LNCaP clone FGC (cell line): Measurements from ENCODE around the gene EXOC3L2.

Source experiments
- DNase-seq: peaks from one replicate; pipeline ENCODE4 v3.0.0-alpha.2; 2011; ENCODE audit warnings: low read depth
- H3K4me3 ChIP-seq: 2 replicates; pipeline ENCODE4 v1.5.1; 2011; ENCODE audit warnings: mild to moderate bottlenecking, low read depth, low read length, control low read depth
- CTCF ChIP-seq: IDR thresholded peaks from 2 replicates; pipeline ENCODE4 v1.5.1; 2012; ENCODE audit warnings: mild to moderate bottlenecking; ENCODE audit not compliant: control insufficient read depth, insufficient read depth; ENCODE audit errors: extremely low read depth

EXOC3L2 gene

DNA sequence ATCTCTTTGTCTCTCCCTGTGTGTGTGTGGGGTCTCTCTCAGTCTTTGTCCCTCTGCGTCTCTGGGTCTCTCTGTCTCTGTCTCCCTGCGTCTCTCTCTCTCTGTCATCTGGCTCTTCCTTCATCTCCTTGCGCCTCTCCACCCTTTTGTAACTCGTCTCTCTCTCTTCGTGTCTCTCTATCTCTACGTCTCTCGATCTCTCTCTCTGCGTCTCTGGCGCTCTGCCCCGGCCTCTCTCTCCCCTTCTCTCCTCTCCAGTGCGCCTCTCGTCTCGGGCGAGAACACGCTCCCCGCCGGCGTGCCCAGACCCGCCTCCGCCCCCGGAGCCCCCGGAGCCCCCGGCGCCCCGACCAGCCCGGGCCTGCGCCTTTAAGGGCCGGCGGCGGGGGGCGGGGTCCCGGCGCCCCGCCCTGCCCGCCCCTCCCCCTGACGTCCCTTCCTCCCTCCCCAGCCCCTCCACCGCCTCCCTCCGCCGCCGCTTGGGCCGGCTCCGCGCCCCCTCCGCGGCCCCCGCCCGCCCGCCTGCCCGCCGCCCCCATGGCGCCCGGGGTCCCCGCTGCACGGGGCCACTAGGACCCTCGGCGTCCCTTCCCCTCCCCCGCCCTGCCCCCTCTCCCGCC lies 5.7 kb upstream of the EXOC3L2 start, which contains the start of gene MARK4:
Gene MARK4 (plus strand): TSS at position 440 of the 620 bp plus-strand sequence. CDS start 318 bp downstream, outside the sequence.
- DNase-seq, result no peak
- no peak for TF ChIP-seq CTCF
- peak within 1 kb of the TSS; percentile 60 for H3K4me3 ChIP-seq

DNA sequence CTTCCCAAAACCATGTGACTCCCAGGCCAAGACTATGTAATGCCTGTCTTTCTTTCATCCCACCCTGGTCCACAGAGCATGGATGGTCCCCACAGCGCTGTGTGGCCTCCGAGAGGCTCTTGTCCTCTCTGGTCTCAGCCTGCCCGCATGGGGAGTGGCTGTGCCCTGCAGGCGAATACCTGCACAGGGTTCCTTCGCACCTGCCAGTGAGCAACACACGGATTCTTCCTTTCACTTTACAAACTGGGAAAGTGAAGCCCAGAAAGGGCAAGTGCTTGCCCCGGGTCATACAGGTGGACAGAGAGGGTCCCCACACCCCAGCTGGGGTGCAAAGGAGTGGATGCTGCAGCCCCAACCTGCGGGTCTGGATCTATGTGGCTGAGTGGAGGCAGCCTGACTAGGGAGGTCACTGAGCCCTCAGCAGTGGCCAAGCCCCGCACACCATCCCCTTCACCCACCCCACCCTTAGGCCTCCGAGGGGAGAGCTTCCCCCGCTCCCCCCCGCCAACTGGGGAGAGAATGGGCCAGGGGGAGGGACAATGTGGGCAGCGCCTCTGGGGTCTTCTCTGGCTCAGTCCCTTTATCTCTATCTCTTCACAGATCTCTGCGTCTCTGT lies 5.1 kb upstream of the EXOC3L2 start:
- no peak for DNase-seq
- H3K4me3 ChIP-seq, result peak overlapping the region; percentile 54
- TF ChIP-seq CTCF, result no peak

DNA sequence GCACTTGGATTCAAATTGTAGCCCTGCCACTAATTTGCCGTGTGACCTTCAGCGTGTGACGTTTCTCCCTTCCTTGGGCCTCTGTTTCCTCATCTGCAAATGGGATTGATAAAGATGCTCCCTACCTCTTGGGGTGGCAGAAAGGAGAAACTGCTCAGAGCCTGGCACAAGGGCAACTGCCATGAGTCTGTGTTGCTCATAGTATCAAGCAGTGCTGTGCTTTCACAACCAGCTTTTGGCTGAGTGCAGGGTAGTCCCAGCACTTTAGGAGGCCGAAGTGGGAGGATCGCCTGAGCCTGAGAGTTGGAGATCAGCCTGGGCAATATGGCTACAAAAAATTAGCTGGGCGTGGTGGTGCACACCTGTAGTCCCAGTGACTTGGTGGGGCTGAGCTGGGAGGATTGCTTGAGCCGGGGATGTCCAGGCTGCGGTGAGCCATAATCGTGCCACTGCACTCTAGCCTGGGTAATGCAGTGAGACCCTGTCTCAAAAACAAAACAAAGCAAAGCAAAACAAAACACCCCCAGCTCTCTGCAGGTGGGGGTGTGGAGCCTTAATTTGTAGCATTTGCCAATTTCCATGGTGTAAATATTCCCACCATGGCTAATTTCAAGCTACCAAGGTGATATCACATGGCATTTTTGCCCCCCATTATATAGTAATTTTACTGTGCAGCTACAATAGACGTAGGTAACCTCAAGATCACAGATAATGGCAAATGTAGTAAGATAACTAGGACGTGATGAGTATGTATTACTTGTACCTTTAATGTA lies 4.2 kb upstream of the EXOC3L2 start:
- no peak overlapping the region for H3K4me3 ChIP-seq
- no peak for DNase-seq
- no peak for TF ChIP-seq CTCF

- no peak for DNase-seq
- TF ChIP-seq CTCF, result no peak
- H3K4me3 ChIP-seq, result no peak overlapping the region
Measured at GRCh38 chr19:45247136-45247535, 1.9 kb upstream of the EXOC3L2 start.

GRCh38 chr19:45245826-45246225 lies 619 bp upstream of the EXOC3L2 start:
- DNase-seq, result no peak

GRCh38 chr19:45244133-45244794 lies 943 bp downstream of the EXOC3L2 start:
- H3K4me3 ChIP-seq, result no peak overlapping the region
- DNase-seq, result no peak
- TF ChIP-seq CTCF, result no peak

More at GRCh38 chr19:45245826-45246225, 619 bp upstream of the EXOC3L2 start:
- no peak for TF ChIP-seq CTCF
- no peak overlapping the region for H3K4me3 ChIP-seq
